Measurements from ENCODE around the gene IQSEC1. TPM values are rescaled to one million over a fixed set of nuclear protein-coding genes. Genes with fewer than 3 reads are reported as not detected.

Gene IQSEC1
- total RNA-seq, 2 experiments from 2014 or later, result 31.7 to 39.2 TPM

DNA sequence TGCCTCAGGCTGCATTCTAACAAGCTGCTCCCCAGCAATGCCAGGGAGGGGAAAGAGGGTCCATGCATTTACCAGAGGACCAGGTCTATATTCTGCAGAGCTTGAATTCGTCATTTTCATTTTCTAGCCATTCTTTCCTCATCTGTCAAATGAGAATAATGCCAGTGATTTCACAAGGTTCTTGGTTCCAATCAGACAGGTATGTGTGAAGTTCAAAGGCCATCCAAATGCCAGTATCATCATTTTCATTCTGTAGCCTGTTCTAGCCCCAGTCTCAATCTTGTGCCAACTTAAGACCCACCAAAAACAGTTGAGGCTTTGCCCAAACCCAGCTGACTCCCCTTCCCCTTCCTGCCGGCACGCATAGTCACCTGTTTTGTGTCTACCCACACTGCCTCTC is 112.7 kb downstream of the IQSEC1 start:
- intact Hi-C loops (cut with micrococcal nuclease), result no loop called here
- Mint-ChIP-seq H3K27ac (no peak overlapping the region), H3K4me1 (ENCODE audit: low read depth) (peaks cover 72% of the 10 kb centered on the region), H3K4me3 (no peak overlapping the region), H3K36me3 (ENCODE audit: low read depth) (no peaks in the 10 kb centered on the region), H3K27me3 (no peaks in the 10 kb centered on the region), H3K9me3 (no peaks in the 10 kb centered on the region)
- ATAC-seq (no peak), DNase-seq (no peak)
- ChIA-PET POLR2A (interaction anchor here (1.0 to 1.2 kb wide), 2 partner anchors 11 to 12 kb away, joined by 3 to 4 read pairs; no protein-coding TSS in a partner anchor), CTCF (interaction anchor here (0.8 to 3.4 kb wide), 7 partner anchors 10 to 324 kb away, joined by 3 to 14 read pairs (median 3); no protein-coding TSS in a partner anchor)
- TF ChIP-seq, protein P1, sequence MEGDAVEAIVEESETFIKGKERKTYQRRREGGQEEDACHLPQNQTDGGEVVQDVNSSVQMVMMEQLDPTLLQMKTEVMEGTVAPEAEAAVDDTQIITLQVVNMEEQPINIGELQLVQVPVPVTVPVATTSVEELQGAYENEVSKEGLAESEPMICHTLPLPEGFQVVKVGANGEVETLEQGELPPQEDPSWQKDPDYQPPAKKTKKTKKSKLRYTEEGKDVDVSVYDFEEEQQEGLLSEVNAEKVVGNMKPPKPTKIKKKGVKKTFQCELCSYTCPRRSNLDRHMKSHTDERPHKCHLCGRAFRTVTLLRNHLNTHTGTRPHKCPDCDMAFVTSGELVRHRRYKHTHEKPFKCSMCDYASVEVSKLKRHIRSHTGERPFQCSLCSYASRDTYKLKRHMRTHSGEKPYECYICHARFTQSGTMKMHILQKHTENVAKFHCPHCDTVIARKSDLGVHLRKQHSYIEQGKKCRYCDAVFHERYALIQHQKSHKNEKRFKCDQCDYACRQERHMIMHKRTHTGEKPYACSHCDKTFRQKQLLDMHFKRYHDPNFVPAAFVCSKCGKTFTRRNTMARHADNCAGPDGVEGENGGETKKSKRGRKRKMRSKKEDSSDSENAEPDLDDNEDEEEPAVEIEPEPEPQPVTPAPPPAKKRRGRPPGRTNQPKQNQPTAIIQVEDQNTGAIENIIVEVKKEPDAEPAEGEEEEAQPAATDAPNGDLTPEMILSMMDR (IDR thresholded peaks at IDR 0.05), result no peak

DNA sequence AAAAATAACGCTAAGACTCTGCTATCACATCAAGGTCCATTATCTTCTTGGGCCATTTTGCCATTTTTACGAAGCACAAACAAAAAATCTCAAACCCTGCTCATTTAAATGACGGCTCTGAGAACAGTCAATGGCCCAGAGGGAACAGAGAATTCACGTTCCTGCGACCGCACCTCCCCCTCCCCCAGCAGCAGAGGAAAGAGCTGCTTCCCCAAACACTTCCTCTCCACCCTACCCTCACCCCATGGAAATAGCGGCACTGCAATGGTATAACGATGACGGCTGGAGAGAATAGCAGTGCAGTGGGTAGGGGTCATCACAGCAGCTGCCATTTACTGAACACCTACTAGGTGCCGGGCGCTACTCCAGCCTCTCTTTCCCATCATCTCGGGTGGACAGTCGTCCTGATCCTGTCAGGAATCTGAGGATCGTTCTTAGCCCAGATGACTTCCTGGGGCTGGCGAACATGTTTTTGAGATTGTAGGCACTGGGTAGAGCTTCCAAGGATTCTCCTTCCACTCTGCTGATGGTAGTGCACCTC is 113.3 kb downstream of the IQSEC1 start:
- Mint-ChIP-seq H3K36me3 (ENCODE audit: low read depth) (no peaks in the 10 kb centered on the region), H3K4me1 (ENCODE audit: low read depth) (peaks cover 76% of the 10 kb centered on the region), H3K27ac (no peak overlapping the region), H3K9me3 (no peaks in the 10 kb centered on the region), H3K4me3 (no peak overlapping the region), H3K27me3 (no peaks in the 10 kb centered on the region)
- CTCF ChIA-PET, result interaction anchor here (0.9 to 1.6 kb wide), 3 partner anchors 29 to 324 kb away, joined by 3 to 5 read pairs (median 3); no protein-coding TSS in a partner anchor
- intact Hi-C loops (cut with micrococcal nuclease), result no loop called here
- DNase-seq, result no peak
- TF ChIP-seq, protein P1 (IDR thresholded peaks at IDR 0.05), result no peak
- POLR2A ChIA-PET, result interaction anchor here (1.0 to 1.2 kb wide), 2 partner anchors 11 to 12 kb away, joined by 3 to 4 read pairs; no protein-coding TSS in a partner anchor
- no peak for ATAC-seq

DNA sequence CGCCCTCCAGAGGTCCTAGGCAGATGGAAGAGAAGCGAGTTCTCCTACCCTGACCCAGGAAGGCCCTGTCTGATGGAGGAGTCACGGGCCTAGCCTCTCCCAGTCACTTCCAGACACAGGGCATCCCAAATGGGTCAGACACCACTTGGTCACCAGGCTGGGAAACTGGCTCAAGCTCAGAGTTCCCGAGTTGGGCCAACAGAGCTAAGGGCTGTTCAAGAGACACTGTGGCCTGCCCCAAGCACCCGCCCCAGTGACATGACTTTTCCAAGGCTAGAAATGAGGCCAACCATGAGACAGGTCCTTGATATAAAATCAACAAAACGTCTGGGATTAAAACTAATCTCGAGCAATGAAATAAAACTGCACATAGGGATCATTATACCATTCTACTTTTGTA is 113.8 kb downstream of the IQSEC1 start:
- Mint-ChIP-seq H3K27ac (no peak overlapping the region), H3K4me1 (ENCODE audit: low read depth) (peaks cover 76% of the 10 kb centered on the region), H3K4me3 (no peak overlapping the region), H3K27me3 (no peaks in the 10 kb centered on the region), H3K36me3 (ENCODE audit: low read depth) (no peaks in the 10 kb centered on the region), H3K9me3 (no peaks in the 10 kb centered on the region)
- DNase-seq (no peak), ATAC-seq (no peak)
- TF ChIP-seq, protein P1 (IDR thresholded peaks at IDR 0.05), result no peak
- ChIA-PET POLR2A (no interaction called here), CTCF (interaction anchor here (1.6 kb wide), 1 partner anchor 36 kb away, joined by 5 read pairs; no protein-coding TSS in a partner anchor)
- intact Hi-C loops (cut with micrococcal nuclease), result no loop called here

DNA sequence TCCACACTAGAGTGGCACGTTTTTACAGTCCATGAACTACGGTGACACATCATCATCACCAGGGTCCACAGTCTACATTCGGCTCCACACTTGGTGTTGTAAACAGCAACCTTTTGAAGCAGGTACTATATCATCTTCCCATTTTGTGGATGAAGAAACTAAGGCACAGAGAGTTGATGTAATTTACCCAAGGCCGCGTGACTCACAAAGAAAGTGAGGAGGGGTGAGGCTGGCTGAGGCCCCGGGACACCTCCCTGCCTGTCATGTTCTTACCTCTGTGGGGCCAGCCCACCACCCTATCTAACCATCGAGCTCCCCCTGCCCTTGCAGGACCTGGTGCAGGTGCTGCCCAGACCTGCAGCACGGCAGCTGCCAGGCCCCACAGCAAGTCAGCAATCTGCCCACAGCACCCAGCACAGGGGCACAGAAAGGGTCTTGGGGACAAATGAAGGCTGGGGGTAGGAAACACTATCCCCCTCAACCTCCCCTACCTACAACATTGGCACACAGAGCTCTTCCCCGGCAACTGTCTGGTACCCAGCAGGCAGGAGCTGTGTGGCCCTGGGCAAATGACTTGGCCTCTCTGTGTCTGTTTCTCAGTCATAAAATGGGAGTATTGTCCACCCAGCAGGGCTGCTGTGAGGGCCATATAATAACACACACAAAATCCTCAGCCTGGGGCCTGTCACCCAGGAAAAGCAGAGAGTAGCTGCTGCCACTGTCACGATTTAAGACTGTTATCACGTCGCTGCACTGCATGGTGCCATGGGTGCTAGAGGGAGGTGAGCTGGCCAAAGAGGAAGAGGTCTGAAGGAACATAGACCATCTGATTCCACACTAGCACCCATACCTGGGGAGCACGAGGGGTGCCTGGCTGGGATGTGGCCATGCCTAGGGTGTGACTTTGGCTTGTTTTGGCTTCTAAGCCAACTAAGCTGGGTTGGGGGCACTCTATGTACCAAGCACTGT is 115.1 kb downstream of the IQSEC1 start:
- Mint-ChIP-seq H3K4me1 (ENCODE audit: low read depth) (peaks cover 67% of the 10 kb centered on the region), H3K27ac (no peak overlapping the region), H3K36me3 (ENCODE audit: low read depth) (no peaks in the 10 kb centered on the region), H3K4me3 (no peak overlapping the region), H3K9me3 (no peaks in the 10 kb centered on the region), H3K27me3 (no peaks in the 10 kb centered on the region)
- TF ChIP-seq, protein P1 (IDR thresholded peaks at IDR 0.05), result no peak
- DNase-seq (no peak), ATAC-seq (no peak)
- intact Hi-C loops (cut with micrococcal nuclease), result no loop called here
- POLR2A ChIA-PET, result no interaction called here
- CTCF ChIA-PET, result no interaction called here

DNA sequence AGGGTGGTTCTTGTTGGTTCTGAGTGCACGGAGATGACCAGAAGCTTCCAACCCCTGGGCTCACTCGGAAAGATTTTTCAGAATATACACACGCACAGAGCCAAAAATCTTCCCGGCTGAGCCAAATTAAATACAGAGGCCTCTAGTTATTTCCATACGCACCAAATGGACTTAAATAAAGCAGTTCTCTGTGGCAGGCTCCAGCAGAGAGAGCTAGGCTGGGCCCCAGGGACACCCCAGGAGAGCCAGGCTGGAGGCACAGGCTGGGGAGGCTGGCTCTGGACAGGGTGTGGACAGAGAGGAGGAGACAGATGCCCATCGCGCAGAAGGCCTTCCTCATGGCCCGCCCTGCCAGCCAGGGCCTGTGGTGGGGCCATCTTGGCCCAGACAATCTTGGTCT is 115.9 kb downstream of the IQSEC1 start:
- no peaks in the 10 kb centered on the region for H3K9me3 Mint-ChIP-seq
- POLR2A ChIA-PET, result interaction anchor here (1.0 kb wide), 1 partner anchor 9 kb away, joined by 4 read pairs; no protein-coding TSS in a partner anchor
- intact Hi-C loops (cut with micrococcal nuclease), result no loop called here
- H3K4me1 Mint-ChIP-seq (ENCODE audit: low read depth), result peaks cover 62% of the 10 kb centered on the region
- H3K27ac Mint-ChIP-seq, result no peak overlapping the region
- no peaks in the 10 kb centered on the region for H3K27me3 Mint-ChIP-seq
- CTCF ChIA-PET, result no interaction called here
- DNase-seq (no peak), ATAC-seq (no peak)
- TF ChIP-seq, protein P1 (IDR thresholded peaks at IDR 0.05), result no peak
- no peak overlapping the region for H3K4me3 Mint-ChIP-seq
- H3K36me3 Mint-ChIP-seq (ENCODE audit: low read depth), result no peaks in the 10 kb centered on the region
